SK-N-SH treated with all-trans-retinoic acid at 6 μM for 48 hours (cell line): ENCODE data around the gene RPTN.

Source experiments
- ATAC-seq: fragments of 200-7000 bp; cut with Tn5 transposase; 3 replicates; pipeline ENCODE4 v1.9.1; 2020; ENCODE audit warnings: mild to moderate bottlenecking, moderate library complexity
- ARNTL ChIP-seq: fragments of 450-650 bp; formaldehyde crosslinking; IDR thresholded peaks from 2 replicates; pipeline ENCODE4 v1.5.0; 2020; ENCODE audit warnings: low read depth, mild to moderate bottlenecking, moderate library complexity, borderline replicate concordance
- CREB5 ChIP-seq: fragments of 250-450 bp; sonication (Bioruptor Pico); IDR thresholded peaks from 2 replicates; pipeline ENCODE4 v1.5.1; 2020; ENCODE audit warnings: low read depth, mild to moderate bottlenecking, moderate library complexity
- CSDC2 ChIP-seq: fragments of 250-450 bp; sonication (Bioruptor Pico); IDR thresholded peaks from 2 replicates; pipeline ENCODE4 v1.5.0; 2020; ENCODE audit warnings: mild to moderate bottlenecking, moderate library complexity
- CSRNP3 ChIP-seq: fragments of 250-450 bp; sonication (Bioruptor Pico); IDR thresholded peaks from 2 replicates; pipeline ENCODE4 v1.5.1; 2021; ENCODE audit warnings: mild to moderate bottlenecking, moderate library complexity
- ESRRG ChIP-seq: fragments of 250-450 bp; sonication (Bioruptor Pico); IDR thresholded peaks from 2 replicates; pipeline ENCODE4 v1.6.1; 2021; ENCODE audit warnings: mild to moderate bottlenecking
- GLIS3 ChIP-seq: fragments of 250-450 bp; sonication (Bioruptor Pico); IDR thresholded peaks from 2 replicates; pipeline ENCODE4 v1.5.0; 2020; ENCODE audit warnings: mild to moderate bottlenecking, moderate library complexity
- ISL1 ChIP-seq: fragments of 250-450 bp; sonication (Bioruptor Pico); IDR thresholded peaks from 2 replicates; pipeline ENCODE4 v2.1.2; 2022; ENCODE audit warnings: mild to moderate bottlenecking, moderate library complexity
- OSR1 ChIP-seq: fragments of 250-450 bp; sonication (Bioruptor Pico); IDR thresholded peaks from 2 replicates; pipeline ENCODE4 v1.8.0; 2022; ENCODE audit warnings: moderate library complexity, mild to moderate bottlenecking, inconsistent platforms
- PATZ1 ChIP-seq: fragments of 250-450 bp; sonication (Bioruptor Pico); IDR thresholded peaks from 2 replicates; pipeline ENCODE4 v1.8.0; 2020; ENCODE audit warnings: mild to moderate bottlenecking, moderate library complexity, borderline replicate concordance
- POU6F1 ChIP-seq: fragments of 250-450 bp; sonication (Bioruptor Pico); IDR thresholded peaks from 2 replicates; pipeline ENCODE4 v1.8.0; 2021; ENCODE audit warnings: low read depth, mild to moderate bottlenecking, moderate library complexity, borderline replicate concordance
- PPARA ChIP-seq: fragments of 250-450 bp; sonication (Bioruptor Pico); IDR thresholded peaks from 2 replicates; pipeline ENCODE4 v1.5.0; 2020; ENCODE audit warnings: mild to moderate bottlenecking, borderline replicate concordance
- RARB ChIP-seq: fragments of 250-450 bp; sonication (Bioruptor Pico); IDR thresholded peaks from 2 replicates; pipeline ENCODE4 v1.8.0; 2021; ENCODE audit warnings: mild to moderate bottlenecking, moderate library complexity
- SNAI2 ChIP-seq: fragments of 250-450 bp; sonication (Bioruptor Pico); IDR thresholded peaks from 2 replicates; pipeline ENCODE4 v1.5.0; 2020; ENCODE audit warnings: mild to moderate bottlenecking, moderate library complexity
- TCF4 ChIP-seq: fragments of 250-450 bp; sonication (Bioruptor Pico); IDR thresholded peaks from 2 replicates; pipeline ENCODE4 v1.8.0; 2021; ENCODE audit warnings: mild to moderate bottlenecking, moderate library complexity, borderline replicate concordance
- TOX ChIP-seq: fragments of 250-450 bp; sonication (Bioruptor Pico); IDR thresholded peaks from 2 replicates; pipeline ENCODE4 v1.8.0; 2021; ENCODE audit warnings: mild to moderate bottlenecking, moderate library complexity, borderline replicate concordance
- ZC3H10 ChIP-seq: fragments of 250-450 bp; sonication (Bioruptor Pico); IDR thresholded peaks from 2 replicates; pipeline ENCODE4 v1.5.1; 2021; ENCODE audit warnings: mild to moderate bottlenecking, moderate library complexity
- ZFP3 ChIP-seq: fragments of 250-450 bp; sonication (Bioruptor Pico); IDR thresholded peaks from 2 replicates; pipeline ENCODE4 v1.5.0; 2020; ENCODE audit warnings: mild to moderate bottlenecking, moderate library complexity
- ZFP30 ChIP-seq: fragments of 450-650 bp; formaldehyde crosslinking; IDR thresholded peaks from 2 replicates; pipeline ENCODE4 v1.5.0; 2022; ENCODE audit warnings: mild to moderate bottlenecking, moderate library complexity
- ZNF565 ChIP-seq: fragments of 450-650 bp; formaldehyde crosslinking; conservative IDR thresholded peaks from 2 replicates; pipeline ENCODE4 v1.5.0; 2020; ENCODE audit warnings: low read depth, mild to moderate bottlenecking, moderate library complexity
- ZNF70 ChIP-seq: fragments of 450-650 bp; formaldehyde crosslinking; IDR thresholded peaks from 2 replicates; pipeline ENCODE4 v1.5.0; 2020; ENCODE audit warnings: mild to moderate bottlenecking, moderate library complexity
- ZNF8 ChIP-seq: fragments of 450-650 bp; formaldehyde crosslinking; IDR thresholded peaks from 2 replicates; pipeline ENCODE4 v1.5.0; 2020; ENCODE audit warnings: mild to moderate bottlenecking, moderate library complexity

Gene RPTN

GRCh38 chr1:152137215-152137614 lies 21.8 kb downstream of the RPTN start:
- no peak for ATAC-seq
- TF ChIP-seq ZNF565 (CRISPR knock-in tag) (no peak), ZC3H10 (no peak), RARB (no peak), OSR1 (CRISPR knock-in tag) (no peak), ARNTL (CRISPR knock-in tag) (no peak), PATZ1 (CRISPR knock-in tag) (no peak), ESRRG (CRISPR knock-in tag) (no peak), ZNF70 (no peak), ZNF8 (CRISPR knock-in tag) (no peak), POU6F1 (CRISPR knock-in tag) (no peak), PPARA (CRISPR knock-in tag) (no peak), TOX (CRISPR knock-in tag) (no peak), ISL1 (no peak), CREB5 (CRISPR knock-in tag) (no peak), ZFP3 (CRISPR knock-in tag) (no peak), ZFP30 (CRISPR knock-in tag) (no peak), SNAI2 (CRISPR knock-in tag) (no peak)

GRCh38 chr1:152130186-152130585 lies 28.8 kb downstream of the RPTN start:
- no peak for TF ChIP-seq TCF4 (CRISPR knock-in tag)
- no peak for TF ChIP-seq ZFP3 (CRISPR knock-in tag)
- TF ChIP-seq ARNTL (CRISPR knock-in tag) = no peak
- TF ChIP-seq CSRNP3 (CRISPR knock-in tag) = no peak
- ATAC-seq = no peak

- TF ChIP-seq ZNF565 (CRISPR knock-in tag) (no peak), RARB (no peak), CSDC2 (CRISPR knock-in tag) (no peak), GLIS3 (CRISPR knock-in tag) (no peak), OSR1 (CRISPR knock-in tag) (no peak), TCF4 (CRISPR knock-in tag) (no peak), ZNF8 (CRISPR knock-in tag) (no peak), ZC3H10 (no peak), POU6F1 (CRISPR knock-in tag) (no peak), PPARA (CRISPR knock-in tag) (no peak), PATZ1 (CRISPR knock-in tag) (no peak), ZFP3 (CRISPR knock-in tag) (no peak), ISL1 (no peak)
- ATAC-seq = no peak
Observed at GRCh38 chr1:152127673-152128072, 31.4 kb downstream of the RPTN start.
